Upper lobe of left lung (tissue), 6 donors: ENCODE measurements around the gene SYNJ2. TPM values are rescaled to one million over a fixed set of nuclear protein-coding genes. Genes with fewer than 3 reads are reported as not detected.

Experiments
- ATAC-seq, 2 donors: fragments of 200-7000 bp; cut with Tn5 transposase; one replicate each; pipeline ENCODE4 v1.9.1; 2022; ENCODE audit warnings: mild to moderate bottlenecking in 2 of 2, moderate library complexity in 2 of 2; ENCODE audit not compliant: low FRiP score in 2 of 2
- DNase-seq, 2 donors: peaks; one replicate each; pipeline ENCODE4 v3.0.0-alpha.2; 2019 to 2020
- H3K27ac ChIP-seq, 4 donors: fragments of 200-600 bp; sonication (generic); one replicate each; pipeline ENCODE4 v1.5.1; 2016 to 2019
- H3K27me3 ChIP-seq, 4 donors: fragments of 200-600 bp; sonication (generic); one replicate each; pipeline ENCODE4 v1.5.1; 2017 to 2019
- H3K36me3 ChIP-seq, 4 donors: fragments of 200-600 bp; sonication (generic); one replicate each; pipeline ENCODE4 v1.5.1; 2016 to 2019
- H3K4me1 ChIP-seq, 4 donors: fragments of 200-600 bp; sonication (generic); one replicate each; pipeline ENCODE4 v1.5.1; 2018 to 2019
- H3K4me3 ChIP-seq, 4 donors: fragments of 200-600 bp; sonication (generic); one replicate each; pipeline ENCODE4 v1.5.1; 2017 to 2019; ENCODE audit warnings: mild to moderate bottlenecking in 2 of 4, moderate library complexity in 1 of 4
- H3K9me3 ChIP-seq, 4 donors: fragments of 200-600 bp; sonication (generic); one replicate each; pipeline ENCODE4 v1.5.1; 2018 to 2019
- EP300 ChIP-seq, 4 donors: sonication (generic); formaldehyde crosslinking; IDR thresholded peaks; one replicate each; pipeline ENCODE4 v1.5.1; 2017; ENCODE audit warnings: antibody characterized with exemption in 4 of 4, control low read depth in 2 of 4
- POLR2A ChIP-seq, 4 donors: fragments of 450-650 bp; IDR thresholded peaks; one replicate each; pipeline ENCODE4 v1.5.1; 2016 to 2017; ENCODE audit warnings: antibody characterized with exemption in 4 of 4, mild to moderate bottlenecking in 2 of 4
- POLR2AphosphoS5 ChIP-seq, 2 donors: sonication (generic); formaldehyde crosslinking; IDR thresholded peaks; one replicate each; pipeline ENCODE4 v1.5.1; 2017; ENCODE audit warnings: antibody characterized with exemption in 2 of 2
- WGBS, 2 donors: methylation state at CpG; one replicate each; pipeline ENCODE4 v1.1.5; 2017 to 2018; 5-methylcytosine and 5-hydroxymethylcytosine counted together
- total RNA-seq, 6 donors: library from RNA; depleted of rRNA in 4 of 6; stranded (reverse); fragments of >200 nt in 4 of 6; gene quantifications; one replicate each; pipeline versions ENCODE4 v1.1.0 to v1.2.1, GENCODE V29; 2016 to 2021
- TF ChIP-seq, protein P1 (sequence below), 6 experiments: fragments of 450-650 bp in 4 of 6; fragments of 200-600 bp in 2 of 6; sonication (generic) in 2 of 6; IDR thresholded peaks; one replicate each; pipeline ENCODE4 v1.5.1; 2016 to 2019; ENCODE audit warnings: antibody characterized with exemption in 6 of 6
- donor health status: DM: no; HTN: no; CAD: no; lungs with moderate emphysema.
- donor health status: DM: no; HTN: yes; CAD: no; lungs with severe emphysema.

The SYNJ2 gene
- total RNA-seq, 6 donors from 2014 or later: 3.0 to 7.7 (median 4.2) TPM

DNA sequence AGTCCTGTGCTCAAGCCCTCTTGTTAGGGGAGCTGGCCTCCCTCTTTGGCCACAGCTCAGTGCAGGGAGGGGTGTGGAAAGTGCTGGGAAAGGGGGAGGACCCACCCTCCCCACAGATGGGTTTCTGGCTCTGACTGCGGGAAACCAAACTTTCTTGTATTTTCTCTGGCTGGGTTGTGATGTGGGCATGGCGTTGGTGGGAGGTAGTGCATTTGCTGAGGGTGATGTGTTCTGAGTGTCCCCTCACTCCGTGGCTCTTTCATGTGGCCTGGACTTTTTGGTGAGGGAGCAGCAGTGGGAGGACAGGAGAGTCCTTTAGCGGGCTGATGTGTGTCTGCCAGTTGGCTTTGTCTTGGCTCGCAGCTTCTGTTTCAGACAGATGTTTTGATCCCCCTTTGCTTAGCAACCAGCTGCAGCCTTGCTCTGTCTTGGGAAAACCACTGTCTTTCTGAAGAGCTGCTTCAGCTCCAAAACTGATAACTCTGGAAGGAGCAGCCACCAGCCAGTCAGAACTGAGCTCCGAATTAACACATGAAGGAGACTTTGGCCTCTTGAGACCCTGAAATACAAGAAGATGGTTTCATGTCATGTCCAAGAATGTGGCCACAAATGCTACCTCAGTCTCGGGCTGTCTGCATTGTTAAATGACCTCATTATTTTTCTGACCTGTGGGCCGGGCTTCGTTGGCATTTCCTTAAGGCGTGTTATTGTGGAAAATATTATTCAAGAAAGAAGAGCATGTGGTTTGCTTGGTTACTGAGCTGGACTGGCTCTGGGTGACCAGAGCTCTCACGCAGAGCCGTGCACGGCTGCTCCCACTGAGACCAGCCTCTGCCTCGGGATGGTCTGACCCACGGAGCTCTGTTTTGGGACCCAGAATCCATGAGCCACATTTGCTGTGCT, 21.5 kb downstream of the SYNJ2 start:
- ATAC-seq (peak; percentile 51 to 89), DNase-seq (no peak)
- Histone ChIP-seq H3K9me3 (no peaks in the 10 kb centered on the region), H3K27me3 (no peaks in the 10 kb centered on the region), H3K4me1 (peaks cover 14 to 30% (median 24%) of the 10 kb centered on the region in 4 donors), H3K4me3 (no peak overlapping the region), H3K36me3 (no peaks in the 10 kb centered on the region), H3K27ac (peak overlapping the region; percentile 62 to 78 (median 73))
- 43 to 67% methylated on average over 10 to 15 of the region's 15 CpGs for WGBS, 2 donors
- peak in 1 of 2 donors; percentile 8 for TF ChIP-seq POLR2AphosphoS5 (IDR thresholded peaks at IDR 0.05)
- TF ChIP-seq POLR2A (IDR thresholded peaks at IDR 0.05): no peak

DNA sequence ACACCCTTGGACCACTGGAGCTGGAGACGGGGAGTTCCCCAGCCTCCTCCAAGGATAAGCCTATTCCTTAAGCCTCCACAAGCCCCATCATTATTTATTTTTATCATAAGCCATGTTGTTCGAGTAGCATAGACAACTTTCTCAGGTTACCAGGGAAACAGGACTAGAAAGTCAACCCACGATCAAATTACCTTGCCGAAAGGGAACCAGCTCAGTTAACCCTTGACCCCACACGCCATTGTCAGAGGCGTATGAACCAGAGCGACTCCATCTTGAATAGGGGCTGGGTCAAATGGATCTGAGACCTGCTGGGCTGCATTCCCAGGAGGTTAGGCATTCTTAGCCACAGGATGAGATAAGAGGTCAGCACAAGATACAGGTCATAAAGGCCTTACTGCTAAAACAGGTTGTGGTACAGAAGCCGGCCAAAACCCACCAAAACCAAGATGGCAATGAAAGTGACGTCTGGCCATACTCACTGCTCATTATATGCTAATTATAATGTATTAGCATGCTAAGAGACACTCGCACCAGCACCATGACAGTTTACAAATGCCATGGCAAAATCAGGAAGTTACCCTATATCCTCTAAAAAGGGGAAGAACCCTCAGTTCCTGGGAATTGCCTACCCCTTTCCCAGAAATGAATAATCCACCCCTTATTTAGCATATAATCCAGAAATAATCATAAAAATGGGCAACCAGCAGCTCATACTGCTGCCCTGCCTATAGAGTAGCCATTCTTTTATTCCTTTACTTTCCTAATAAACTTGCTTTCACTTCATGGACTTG, 22.4 kb downstream of the SYNJ2 start:
- ATAC-seq: no peak
- no peak overlapping the region for H3K4me3 ChIP-seq
- no peaks in the 10 kb centered on the region for H3K27me3 ChIP-seq
- peaks cover 18 to 38% (median 33%) of the 10 kb centered on the region in 4 donors for H3K4me1 ChIP-seq
- TF ChIP-seq POLR2AphosphoS5 (IDR thresholded peaks at IDR 0.05) (no peak), EP300 (IDR thresholded peaks at IDR 0.05) (no peak)
- TF ChIP-seq, protein P1, sequence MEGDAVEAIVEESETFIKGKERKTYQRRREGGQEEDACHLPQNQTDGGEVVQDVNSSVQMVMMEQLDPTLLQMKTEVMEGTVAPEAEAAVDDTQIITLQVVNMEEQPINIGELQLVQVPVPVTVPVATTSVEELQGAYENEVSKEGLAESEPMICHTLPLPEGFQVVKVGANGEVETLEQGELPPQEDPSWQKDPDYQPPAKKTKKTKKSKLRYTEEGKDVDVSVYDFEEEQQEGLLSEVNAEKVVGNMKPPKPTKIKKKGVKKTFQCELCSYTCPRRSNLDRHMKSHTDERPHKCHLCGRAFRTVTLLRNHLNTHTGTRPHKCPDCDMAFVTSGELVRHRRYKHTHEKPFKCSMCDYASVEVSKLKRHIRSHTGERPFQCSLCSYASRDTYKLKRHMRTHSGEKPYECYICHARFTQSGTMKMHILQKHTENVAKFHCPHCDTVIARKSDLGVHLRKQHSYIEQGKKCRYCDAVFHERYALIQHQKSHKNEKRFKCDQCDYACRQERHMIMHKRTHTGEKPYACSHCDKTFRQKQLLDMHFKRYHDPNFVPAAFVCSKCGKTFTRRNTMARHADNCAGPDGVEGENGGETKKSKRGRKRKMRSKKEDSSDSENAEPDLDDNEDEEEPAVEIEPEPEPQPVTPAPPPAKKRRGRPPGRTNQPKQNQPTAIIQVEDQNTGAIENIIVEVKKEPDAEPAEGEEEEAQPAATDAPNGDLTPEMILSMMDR (IDR thresholded peaks at IDR 0.05): no peak
- WGBS, 2 donors: 69 to 84% methylated on average over 10 of the region's 10 CpGs
- peak overlapping the region; percentile 58 to 78 (median 73) for H3K27ac ChIP-seq
- no peak for DNase-seq
- no peaks in the 10 kb centered on the region for H3K36me3 ChIP-seq
- H3K9me3 ChIP-seq: no peaks in the 10 kb centered on the region

DNA sequence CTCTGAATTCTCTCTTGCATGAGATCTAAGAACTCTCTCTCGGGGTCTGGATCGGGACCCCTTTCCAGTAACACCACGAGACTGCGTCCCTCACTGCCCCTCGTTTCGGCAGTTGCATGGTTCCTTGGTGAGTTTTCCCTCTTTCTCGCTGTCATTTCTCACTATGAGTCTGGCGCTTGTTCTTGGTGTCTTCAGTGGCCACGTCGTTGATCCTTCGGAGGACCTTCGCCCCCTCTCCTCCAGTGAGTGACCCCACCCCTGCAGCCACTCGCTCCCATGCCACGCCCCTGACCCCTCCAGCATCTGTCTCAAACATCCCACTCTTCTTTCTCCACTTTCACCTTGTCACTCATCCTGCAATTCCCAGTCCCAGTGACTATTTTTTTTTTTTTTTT, 23.0 kb downstream of the SYNJ2 start:
- WGBS, 2 donors: 94% methylated on average over 14 of the region's 14 CpGs
- no peak overlapping the region for H3K4me3 ChIP-seq
- H3K27me3 ChIP-seq: no peaks in the 10 kb centered on the region
- ATAC-seq (no peak), DNase-seq (no peak)
- TF ChIP-seq, protein P1 (IDR thresholded peaks at IDR 0.05): no peak
- TF ChIP-seq POLR2A (IDR thresholded peaks at IDR 0.05): no peak
- TF ChIP-seq POLR2AphosphoS5 (IDR thresholded peaks at IDR 0.05): no peak
- TF ChIP-seq EP300 (IDR thresholded peaks at IDR 0.05): no peak
- H3K36me3 ChIP-seq: no peaks in the 10 kb centered on the region
- no peaks in the 10 kb centered on the region for H3K9me3 ChIP-seq
- H3K27ac ChIP-seq: peak overlapping the region in 3 of 4 donors; percentile 58 to 78 (median 68)
- H3K4me1 ChIP-seq: peaks cover 24 to 44% (median 39%) of the 10 kb centered on the region in 4 donors

DNA sequence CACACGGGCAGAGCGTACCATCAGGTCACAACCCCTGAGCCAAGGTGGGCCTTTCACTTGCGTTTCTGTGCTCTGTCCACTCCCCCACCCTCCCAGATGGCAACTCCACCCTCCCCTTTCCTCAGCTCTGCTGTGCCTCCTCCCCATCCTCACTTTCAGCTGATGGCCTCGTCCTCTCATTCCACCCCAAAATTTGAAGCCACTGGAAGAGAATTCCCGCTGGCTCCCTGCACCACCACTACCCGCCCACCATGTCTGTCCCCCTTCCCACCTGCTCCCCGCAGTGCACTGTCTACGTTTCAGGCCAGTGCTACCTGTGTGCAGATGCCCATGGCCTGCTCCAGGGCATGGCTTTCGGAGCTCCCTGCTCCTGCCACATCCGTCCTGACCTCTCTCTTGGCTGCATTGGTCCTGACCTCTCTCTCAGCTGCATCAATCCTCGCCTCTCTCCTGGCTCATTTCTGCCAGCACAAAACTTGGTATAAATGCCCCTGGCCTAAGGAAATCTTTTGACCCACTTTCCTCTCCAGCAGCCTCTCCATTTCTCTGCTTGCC, 24.0 kb downstream of the SYNJ2 start:
- H3K4me1 ChIP-seq: peaks cover 29 to 52% (median 43%) of the 10 kb centered on the region in 4 donors
- TF ChIP-seq, protein P1 (IDR thresholded peaks at IDR 0.05): no peak
- TF ChIP-seq POLR2A (IDR thresholded peaks at IDR 0.05): no peak
- TF ChIP-seq POLR2AphosphoS5 (IDR thresholded peaks at IDR 0.05): no peak
- TF ChIP-seq EP300 (IDR thresholded peaks at IDR 0.05): no peak
- H3K9me3 ChIP-seq: no peaks in the 10 kb centered on the region
- ATAC-seq: no peak
- 92 to 93% methylated on average over 11 of the region's 11 CpGs for WGBS, 2 donors
- no peaks in the 10 kb centered on the region for H3K27me3 ChIP-seq
- DNase-seq: no peak
- H3K4me3 ChIP-seq: no peak overlapping the region
- no peaks in the 10 kb centered on the region for H3K36me3 ChIP-seq
- no peak overlapping the region for H3K27ac ChIP-seq

DNA sequence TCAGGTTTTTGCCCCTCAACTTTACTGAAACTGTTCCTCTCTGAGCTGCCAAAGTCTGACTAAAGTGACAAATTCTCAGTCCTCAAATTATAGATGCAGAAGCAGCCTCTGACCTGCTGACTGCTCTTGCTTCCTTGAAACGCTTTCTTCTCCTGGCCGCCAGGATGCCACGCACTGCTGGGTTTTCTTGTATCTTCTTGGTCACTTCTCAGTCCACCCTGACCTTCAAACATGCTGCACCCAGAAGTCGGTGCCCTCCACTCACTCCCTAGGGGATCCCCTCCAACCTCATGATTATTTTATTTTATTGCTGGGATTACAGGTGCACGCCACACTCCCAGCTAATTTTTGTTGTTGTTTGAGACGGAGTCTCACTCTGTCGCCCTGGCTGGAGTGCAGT, 24.7 kb downstream of the SYNJ2 start:
- peaks cover 29 to 52% (median 43%) of the 10 kb centered on the region in 4 donors for H3K4me1 ChIP-seq
- no peak overlapping the region for H3K27ac ChIP-seq
- H3K9me3 ChIP-seq: no peaks in the 10 kb centered on the region
- H3K27me3 ChIP-seq: no peaks in the 10 kb centered on the region
- WGBS, 2 donors: 91 to 94% methylated on average over 7 of the region's 7 CpGs
- no peaks in the 10 kb centered on the region for H3K36me3 ChIP-seq
- no peak overlapping the region for H3K4me3 ChIP-seq
- DNase-seq (no peak), ATAC-seq (no peak)
- TF ChIP-seq POLR2A (IDR thresholded peaks at IDR 0.05) (no peak), EP300 (IDR thresholded peaks at IDR 0.05) (no peak)
